ENCODE measurements around the gene PAH.
A peak's percentile ranks its signal among the peaks of the same experiment; 100 is the strongest.
"Not testable (repeated sequence)": the region's sequence is repeated elsewhere in the genome, so short reads cannot be mapped to it uniquely, and the experiment has no call there.

The PAH gene

GRCh38 chr12:102888511-102888910, 28.5 kb downstream of the PAH start:
- no peak for DNase-seq

DNA sequence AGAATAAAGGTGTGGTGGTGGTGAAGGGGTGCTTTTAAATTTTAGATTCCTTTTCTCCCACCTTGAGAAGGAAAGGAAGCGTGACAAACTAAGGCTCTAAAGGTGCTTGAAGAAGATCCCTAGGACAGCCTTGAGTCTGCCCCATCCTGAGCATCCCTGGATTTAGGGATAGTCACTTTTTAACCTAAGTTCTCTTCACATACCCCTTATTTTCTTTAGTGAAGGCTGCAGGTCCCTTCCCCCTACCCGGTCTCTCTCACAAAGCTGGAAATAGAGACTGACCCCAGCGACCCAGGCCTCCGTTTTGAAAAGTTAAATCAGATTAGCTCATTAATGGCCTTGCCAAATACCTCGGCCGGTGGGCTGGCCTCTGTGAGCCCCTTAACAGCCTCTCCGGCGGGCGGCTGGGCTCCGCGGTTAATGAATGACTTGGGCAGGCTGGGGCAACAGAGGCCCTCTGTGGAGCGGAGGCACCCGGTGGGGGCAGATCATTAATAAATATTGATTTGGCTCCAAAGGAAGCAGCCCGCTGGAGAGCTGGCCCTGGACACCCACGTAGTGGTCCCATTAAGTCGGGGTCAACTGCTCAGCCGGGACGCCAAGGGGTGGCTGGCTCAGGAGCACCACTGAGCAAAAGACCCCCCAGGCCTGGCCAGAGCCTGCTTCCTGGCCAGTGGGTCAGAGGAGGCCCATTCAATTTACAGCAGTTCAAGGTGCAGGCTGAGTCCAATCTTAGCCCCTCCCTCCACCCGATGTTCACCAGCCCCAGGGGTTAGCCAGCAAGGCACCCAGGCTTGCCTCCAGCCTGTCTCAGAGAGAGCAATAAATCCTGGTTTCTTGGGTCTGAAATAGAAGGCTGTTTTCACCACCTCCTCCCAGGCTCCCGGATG, 31.8 kb downstream of the PAH start:
- no peak for DNase-seq

GRCh38 chr12:102883204-102883799, 33.7 kb downstream of the PAH start:
- DNase-seq, result no peak

DNA sequence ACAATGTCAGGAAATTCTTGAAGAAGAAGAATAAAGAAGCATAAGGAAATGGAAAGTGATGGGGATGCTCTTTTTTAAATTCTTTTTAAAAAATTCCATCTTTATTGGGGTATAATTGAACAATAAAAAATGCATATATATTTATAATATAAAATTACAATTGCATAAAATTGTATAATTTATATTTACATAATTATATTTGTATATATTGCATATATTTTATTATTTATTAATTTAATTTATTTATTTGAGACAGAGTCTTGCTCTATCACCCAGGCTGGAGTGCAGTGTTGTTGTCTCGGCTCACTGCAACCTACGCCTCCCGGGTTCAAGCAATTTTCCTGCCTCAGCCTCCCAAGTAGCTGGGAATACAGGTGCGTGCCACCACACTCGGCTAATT, 36.3 kb downstream of the PAH start:
- no peak for DNase-seq

GRCh38 chr12:102879144-102879763, 37.8 kb downstream of the PAH start:
- peak; percentile 64 for DNase-seq

- no peak for DNase-seq
Measured at GRCh38 chr12:102876883-102877282, 40.2 kb downstream of the PAH start.

DNA sequence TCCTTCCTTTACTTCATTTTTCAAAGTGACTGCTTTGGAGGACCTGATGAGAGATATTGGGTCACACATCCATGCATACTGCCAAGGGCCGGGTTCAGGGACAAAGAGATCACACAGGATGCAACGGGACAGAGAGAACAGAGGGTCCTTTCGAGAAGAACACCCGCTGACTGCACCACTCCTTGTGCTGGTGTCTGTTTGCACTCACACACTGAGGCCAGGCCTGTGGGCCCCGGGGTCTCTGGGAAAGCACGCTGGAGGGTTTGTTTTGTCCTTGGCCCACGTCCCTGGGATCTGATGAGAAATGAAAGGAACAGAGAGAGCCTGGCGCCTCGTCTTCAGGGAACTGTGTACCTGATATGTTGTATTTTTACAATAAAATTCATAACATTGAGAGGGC, 42.2 kb downstream of the PAH start:
- no peak for DNase-seq

GRCh38 chr12:102873077-102873476, 44.0 kb downstream of the PAH start:
- DNase-seq, result no peak

DNA sequence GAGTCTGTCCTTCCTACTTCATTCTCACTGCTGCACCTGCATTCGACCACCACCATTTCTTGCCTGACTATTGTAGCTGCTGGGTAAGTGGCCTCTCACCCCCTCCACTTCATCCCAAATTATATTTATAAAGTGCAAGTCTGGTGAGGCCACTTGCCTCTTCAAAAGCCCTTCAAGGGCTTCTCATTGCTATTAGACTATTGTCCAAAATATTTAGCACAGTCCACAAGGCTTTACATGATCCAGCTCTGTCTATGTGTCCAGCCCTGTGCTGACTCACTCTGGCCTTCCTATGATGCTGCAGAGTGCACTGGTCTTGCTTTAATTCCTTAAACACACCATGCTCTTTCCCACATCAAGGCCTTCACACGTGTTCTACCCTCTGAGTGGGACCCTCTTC, 46.0 kb downstream of the PAH start:
- no peak for DNase-seq

DNA sequence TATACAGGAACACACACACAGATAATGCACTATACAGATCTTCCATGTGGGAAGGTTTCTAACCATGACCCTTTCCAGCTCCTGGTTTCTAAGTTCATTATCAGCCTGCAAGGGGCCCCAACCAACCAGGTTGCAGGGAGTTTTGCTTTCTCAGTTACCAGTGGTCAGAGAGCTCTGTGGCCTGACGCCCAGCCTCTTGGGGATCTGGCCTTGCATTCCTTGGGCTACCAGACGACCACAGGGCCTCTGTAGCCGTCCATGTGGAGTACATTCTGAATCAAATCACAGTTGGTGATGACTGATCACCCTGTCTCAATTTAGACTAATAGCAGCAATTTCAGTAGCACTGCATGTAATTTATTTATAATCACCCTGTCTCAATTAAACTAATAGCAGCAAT, 47.5 kb downstream of the PAH start:
- DNase-seq, result no peak

DNA sequence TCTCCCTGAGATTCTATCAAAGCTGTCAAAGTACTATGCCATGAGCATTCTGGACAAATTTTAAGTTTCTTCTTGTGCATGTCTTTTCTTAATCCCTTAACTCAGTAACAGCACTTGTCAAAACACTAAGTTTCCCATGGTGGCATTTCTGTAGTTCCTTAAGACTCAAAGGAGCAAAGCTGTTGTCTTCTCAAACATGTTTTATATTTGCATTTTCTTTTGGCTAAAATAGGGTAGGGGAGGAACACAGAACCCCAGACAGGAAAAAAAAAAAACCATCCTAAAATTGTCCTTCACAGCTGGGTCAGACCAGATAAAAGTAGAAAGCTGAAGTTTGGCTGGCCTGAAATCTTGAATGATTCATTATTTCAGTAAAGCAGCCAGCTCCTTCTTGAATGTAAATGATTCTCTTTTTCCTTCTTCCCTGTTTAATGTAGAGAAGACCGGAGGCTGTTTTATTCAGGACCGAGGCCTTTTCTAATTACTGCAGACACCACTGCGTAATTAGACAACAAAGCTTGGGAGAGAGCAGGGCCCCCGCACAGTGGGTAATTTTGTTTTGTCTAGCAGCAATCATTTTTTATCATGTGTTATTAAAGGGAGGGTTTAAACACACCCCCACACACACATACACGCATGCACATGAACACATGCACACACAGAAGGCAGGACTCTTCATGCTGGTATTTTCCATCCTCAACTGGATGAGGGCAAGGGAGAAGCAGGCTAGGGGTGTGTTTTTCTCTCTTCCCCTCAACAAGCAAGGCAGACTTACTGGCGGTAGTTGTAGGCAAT, 51.0 kb downstream of the PAH start:
- DNase-seq, result no peak

DNA sequence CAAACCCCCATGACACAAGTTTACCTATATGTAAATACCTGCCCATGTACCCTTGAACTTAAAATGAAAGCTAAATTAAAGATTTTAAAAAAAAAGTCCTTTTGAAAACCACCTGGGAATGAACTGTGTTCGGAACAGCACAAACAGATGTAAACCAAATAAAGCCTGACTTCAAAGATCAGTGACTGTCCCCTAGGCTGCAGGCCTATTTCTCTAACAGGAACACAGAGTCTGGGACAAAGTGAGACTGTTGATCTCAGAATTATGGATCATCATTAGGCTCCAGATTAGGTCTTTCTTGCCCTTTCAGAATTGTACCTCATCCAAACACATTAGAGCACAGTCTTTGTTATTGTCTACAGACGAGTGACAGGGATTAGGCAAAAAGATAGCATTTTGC, 54.6 kb downstream of the PAH start:
- no peak for DNase-seq

DNA sequence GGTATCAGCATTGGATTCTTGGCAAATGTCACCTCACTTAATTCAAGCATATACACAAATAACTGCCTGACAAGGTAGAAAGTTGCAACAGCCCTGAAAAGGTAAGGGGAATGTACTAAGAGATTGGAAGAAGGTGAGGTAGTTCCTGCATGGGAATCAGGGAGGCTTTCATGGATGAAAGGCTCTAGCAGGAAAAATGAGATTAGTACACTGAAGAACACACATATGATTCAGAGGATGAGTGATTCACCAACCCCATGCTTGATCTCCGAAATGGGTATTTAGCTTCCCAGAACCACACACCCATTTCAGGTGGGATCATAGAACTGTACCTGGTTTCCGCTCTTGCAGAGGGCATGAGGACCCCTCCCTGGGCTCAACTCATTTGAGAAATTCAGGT, 65.8 kb downstream of the PAH start:
- no peak for DNase-seq

- no peak for DNase-seq
Measured at GRCh38 chr12:102849722-102850447, 67.2 kb downstream of the PAH start.

- no peak for DNase-seq
Measured at GRCh38 chr12:102848832-102849231, 68.2 kb downstream of the PAH start.

DNA sequence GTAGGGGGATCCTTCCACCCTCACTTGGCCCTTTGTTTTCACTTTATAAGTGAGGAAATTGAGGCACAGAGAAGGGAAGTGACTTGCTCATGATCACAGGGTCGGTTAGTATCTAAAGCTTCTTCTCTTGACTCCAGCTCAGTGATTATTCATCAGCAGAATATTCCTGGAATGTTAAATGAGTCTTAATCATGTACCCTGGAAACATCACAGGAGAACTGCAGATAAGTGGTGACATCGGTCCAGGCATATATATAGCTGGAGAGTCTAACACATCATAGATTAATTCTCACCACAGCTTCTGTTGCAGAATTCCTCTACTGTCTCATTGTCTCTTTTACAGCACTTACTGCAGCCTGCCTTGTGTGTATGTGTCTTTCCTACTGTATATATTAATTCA, 69.9 kb downstream of the PAH start:
- no peak for DNase-seq

- no peak for DNase-seq
Measured at GRCh38 chr12:102833687-102834441, 83.2 kb downstream of the PAH start.

DNA sequence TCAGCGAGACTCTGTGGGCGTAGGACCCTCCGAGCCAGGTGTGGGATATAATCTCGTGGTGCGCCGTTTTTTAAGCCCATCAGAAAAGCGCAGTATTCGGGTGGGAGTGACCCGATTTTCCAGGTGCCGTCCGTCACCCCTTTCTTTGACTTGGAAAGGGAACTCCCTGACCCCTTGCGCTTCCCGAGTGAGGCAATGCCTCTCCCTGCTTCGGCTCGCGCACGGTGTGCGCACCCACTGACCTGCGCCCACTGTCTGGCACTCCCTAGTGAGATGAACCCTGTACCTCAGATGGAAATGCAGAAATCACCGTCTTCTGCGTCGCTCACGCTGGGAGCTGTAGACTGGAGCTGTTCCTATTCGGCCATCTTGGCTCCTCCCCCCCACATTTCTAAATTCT, 84.2 kb downstream of the PAH start:
- DNase-seq, result not testable (repeated sequence)

- DNase-seq, result no peak
Measured at GRCh38 chr12:102824218-102824835, 92.7 kb downstream of the PAH start.

DNA sequence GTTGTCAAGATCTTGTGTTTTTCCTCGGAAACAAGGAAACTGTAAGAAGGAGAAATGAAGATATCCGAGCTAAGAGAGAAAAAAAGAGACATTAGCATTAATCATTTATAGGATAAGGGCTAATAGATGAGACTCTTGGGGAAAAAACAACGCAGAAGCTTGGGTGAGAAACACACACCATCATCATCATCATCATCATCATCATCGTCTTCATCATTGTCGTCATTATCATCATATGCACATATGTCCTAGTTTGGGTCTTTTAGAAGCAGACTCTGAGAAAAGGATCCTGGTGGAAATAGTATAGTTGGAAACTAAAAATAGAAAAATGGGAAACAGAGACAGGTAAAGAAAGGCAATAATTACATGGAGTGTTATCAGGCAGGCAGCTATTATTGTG, 95.9 kb downstream of the PAH start:
- no peak for DNase-seq

DNA sequence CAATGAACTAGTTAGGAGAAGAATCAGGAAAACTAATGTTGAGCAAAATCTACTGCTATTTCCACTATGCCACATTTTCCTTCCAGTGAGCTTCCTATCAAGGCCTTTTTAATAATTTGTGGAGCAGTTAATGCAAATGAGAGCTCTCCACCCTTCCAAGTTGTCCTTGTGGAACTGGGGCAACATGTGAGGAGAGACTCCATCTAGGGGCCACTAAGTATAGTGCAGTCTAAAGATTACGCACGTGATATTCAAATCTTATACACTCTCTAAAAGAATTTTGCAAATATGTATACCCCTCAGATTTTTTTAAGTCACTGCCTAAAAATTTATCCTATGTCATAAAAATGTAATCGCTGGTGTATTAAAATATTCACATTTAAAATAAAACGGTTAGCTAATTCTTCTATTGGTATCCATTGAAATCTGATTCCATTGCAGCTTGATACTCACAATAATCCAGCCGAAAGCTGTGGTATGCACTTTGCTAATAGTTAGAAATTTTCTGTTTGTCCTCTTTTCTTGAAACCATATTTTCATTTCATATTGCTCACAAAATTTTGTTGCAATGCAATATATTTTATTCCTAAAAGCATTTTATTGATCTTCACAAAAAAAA, 100.1 kb downstream of the PAH start:
- no peak for DNase-seq

All from DMS 273 treated with DMSO at 0.1 percent for 48 hours (cell line).